IPS-20b (cell line): ENCODE data around the gene KYNU.

Experiments
- H3K27ac ChIP-seq: one replicate; pipeline ENCODE4 v1.5.1; 2013; ENCODE audit warnings: low read length
- H3K27me3 ChIP-seq: 2 replicates; pipeline ENCODE4 v1.6.1; 2013; ENCODE audit warnings: mild to moderate bottlenecking, low read length, inconsistent platforms; ENCODE audit not compliant: insufficient read depth
- H3K36me3 ChIP-seq: 2 replicates; pipeline ENCODE4 v1.6.1; 2013; ENCODE audit warnings: low read depth, mild to moderate bottlenecking, inconsistent platforms, low read length, moderate library complexity; ENCODE audit not compliant: insufficient read depth
- H3K4me1 ChIP-seq: 2 replicates; pipeline ENCODE4 v1.6.1; 2013; ENCODE audit warnings: mild to moderate bottlenecking, control low read depth, inconsistent platforms, low read length, moderate library complexity; ENCODE audit not compliant: insufficient read depth
- H3K4me3 ChIP-seq: 2 replicates; pipeline ENCODE4 v1.5.1; 2013; ENCODE audit warnings: mild to moderate bottlenecking, low read length, inconsistent platforms
- H3K9ac ChIP-seq: 2 replicates; pipeline ENCODE4 v1.6.1; 2013; ENCODE audit warnings: low read depth, mild to moderate bottlenecking, inconsistent platforms, low read length, moderate library complexity
- H3K9me3 ChIP-seq: 2 replicates; pipeline ENCODE4 v1.6.1; 2013; ENCODE audit warnings: mild to moderate bottlenecking, low read depth, low read length, inconsistent platforms; ENCODE audit not compliant: insufficient read depth

Gene KYNU

GRCh38 chr2:142926445-142926844, 49.0 kb downstream of the KYNU start:
- Histone ChIP-seq H3K27ac (no peak overlapping the region), H3K9ac (no peak overlapping the region), H3K4me3 (no peak overlapping the region), H3K36me3 (no peaks in the 10 kb centered on the region), H3K9me3 (no peaks in the 10 kb centered on the region), H3K27me3 (no peaks in the 10 kb centered on the region), H3K4me1 (no peaks in the 10 kb centered on the region)

- Histone ChIP-seq H3K4me3 (no peak overlapping the region), H3K36me3 (no peaks in the 10 kb centered on the region), H3K9ac (no peak overlapping the region), H3K9me3 (no peaks in the 10 kb centered on the region), H3K27ac (no peak overlapping the region), H3K27me3 (no peaks in the 10 kb centered on the region), H3K4me1 (no peaks in the 10 kb centered on the region)
Measured at GRCh38 chr2:142930835-142931398, 53.5 kb downstream of the KYNU start.

GRCh38 chr2:142933916-142934315, 56.5 kb downstream of the KYNU start:
- Histone ChIP-seq H3K4me1 (no peaks in the 10 kb centered on the region), H3K9me3 (no peaks in the 10 kb centered on the region), H3K27me3 (no peaks in the 10 kb centered on the region), H3K4me3 (no peak overlapping the region), H3K27ac (no peak overlapping the region), H3K36me3 (no peaks in the 10 kb centered on the region), H3K9ac (no peak overlapping the region)

- no peak overlapping the region for H3K9ac ChIP-seq
Measured at GRCh38 chr2:142935563-142936089, 58.2 kb downstream of the KYNU start.

GRCh38 chr2:142936629-142937028, 59.2 kb downstream of the KYNU start:
- Histone ChIP-seq H3K4me3 (no peak overlapping the region), H3K9ac (no peak overlapping the region), H3K9me3 (no peaks in the 10 kb centered on the region), H3K27ac (no peak overlapping the region), H3K36me3 (no peaks in the 10 kb centered on the region), H3K27me3 (no peaks in the 10 kb centered on the region), H3K4me1 (peaks cover 6% of the 10 kb centered on the region)

More at GRCh38 chr2:142935563-142936089, 58.2 kb downstream of the KYNU start:
- Histone ChIP-seq H3K36me3 (no peaks in the 10 kb centered on the region), H3K27me3 (no peaks in the 10 kb centered on the region), H3K4me3 (no peak overlapping the region), H3K27ac (no peak overlapping the region), H3K4me1 (peaks cover under 1% of the 10 kb centered on the region), H3K9me3 (no peaks in the 10 kb centered on the region)

- H3K4me1 ChIP-seq = peaks cover 6% of the 10 kb centered on the region
- no peaks in the 10 kb centered on the region for H3K27me3 ChIP-seq
- H3K4me3 ChIP-seq = no peak overlapping the region
- H3K9me3 ChIP-seq = no peaks in the 10 kb centered on the region
- no peak overlapping the region for H3K27ac ChIP-seq
- no peak overlapping the region for H3K9ac ChIP-seq
- no peaks in the 10 kb centered on the region for H3K36me3 ChIP-seq
Measured at GRCh38 chr2:142937347-142937746, 59.9 kb downstream of the KYNU start.

GRCh38 chr2:142938240-142938639, 60.8 kb downstream of the KYNU start:
- no peak overlapping the region for H3K27ac ChIP-seq
- no peaks in the 10 kb centered on the region for H3K27me3 ChIP-seq
- H3K4me3 ChIP-seq = no peak overlapping the region
- peaks cover 6% of the 10 kb centered on the region for H3K4me1 ChIP-seq
- no peaks in the 10 kb centered on the region for H3K36me3 ChIP-seq
- no peaks in the 10 kb centered on the region for H3K9me3 ChIP-seq
- H3K9ac ChIP-seq = no peak overlapping the region

GRCh38 chr2:142940606-142941223, 63.3 kb downstream of the KYNU start:
- H3K36me3 ChIP-seq = no peaks in the 10 kb centered on the region
- H3K4me1 ChIP-seq = peaks cover 6% of the 10 kb centered on the region
- H3K27me3 ChIP-seq = no peaks in the 10 kb centered on the region
- H3K9me3 ChIP-seq = no peaks in the 10 kb centered on the region
- no peak overlapping the region for H3K9ac ChIP-seq
- no peak overlapping the region for H3K27ac ChIP-seq
- H3K4me3 ChIP-seq = no peak overlapping the region

- Histone ChIP-seq H3K9ac (no peak overlapping the region), H3K9me3 (no peaks in the 10 kb centered on the region), H3K36me3 (no peaks in the 10 kb centered on the region), H3K27me3 (no peaks in the 10 kb centered on the region), H3K4me3 (no peak overlapping the region), H3K4me1 (peaks cover 6% of the 10 kb centered on the region), H3K27ac (no peak overlapping the region)
Measured at GRCh38 chr2:142942690-142943089, 65.2 kb downstream of the KYNU start.

- Histone ChIP-seq H3K4me1 (peaks cover 6% of the 10 kb centered on the region), H3K27ac (no peak overlapping the region), H3K4me3 (no peak overlapping the region), H3K27me3 (no peaks in the 10 kb centered on the region), H3K9ac (no peak overlapping the region), H3K9me3 (no peaks in the 10 kb centered on the region; the same call in 1 of the 2 replicates), H3K36me3 (no peaks in the 10 kb centered on the region)
Measured at GRCh38 chr2:142944264-142944663, 66.8 kb downstream of the KYNU start.

- Histone ChIP-seq H3K9me3 (no peaks in the 10 kb centered on the region; the same call in 1 of the 2 replicates), H3K4me1 (peaks cover 6% of the 10 kb centered on the region), H3K27ac (no peak overlapping the region)
Measured at GRCh38 chr2:142944721-142945120, 67.3 kb downstream of the KYNU start.

GRCh38 chr2:142946941-142947340, 69.5 kb downstream of the KYNU start:
- Histone ChIP-seq H3K9me3 (peaks cover 5% of the 10 kb centered on the region; the same call in 1 of the 2 replicates), H3K4me3 (no peak overlapping the region), H3K9ac (no peak overlapping the region), H3K27ac (no peak overlapping the region), H3K36me3 (no peaks in the 10 kb centered on the region), H3K4me1 (no peaks in the 10 kb centered on the region), H3K27me3 (no peaks in the 10 kb centered on the region)

More at GRCh38 chr2:142944721-142945120, 67.3 kb downstream of the KYNU start:
- Histone ChIP-seq H3K4me3 (no peak overlapping the region), H3K36me3 (no peaks in the 10 kb centered on the region), H3K9ac (no peak overlapping the region), H3K27me3 (no peaks in the 10 kb centered on the region)
